HG02884 (cell line): ENCODE measurements around the gene HYAL2.

Experiments used
- ATAC-seq: cut with Tn5 transposase; IDR thresholded peaks from one replicate; pipeline ENCODE4 v1.9.1; 2021; ENCODE audit warnings: mild to moderate bottlenecking, moderate library complexity; ENCODE audit not compliant: unreplicated experiment

HYAL2 gene

GRCh38 chr3:50350527-50351322, 28.2 kb upstream of the HYAL2 start, which contains the start of the genes CYB561D2 and NPRL2:
TSS of gene CYB561D2 (plus strand) at chr3:50350862. CDS start at chr3:50351434, 572 bp downstream.
TSS of gene NPRL2 (minus strand) at chr3:50350775. CDS start at chr3:50350652, 123 bp downstream.
- ATAC-seq: peak; percentile 82

GRCh38 chr3:50350213-50350526, 27.6 kb upstream of the HYAL2 start:
- ATAC-seq: no peak

GRCh38 chr3:50347187-50347813, 24.8 kb upstream of the HYAL2 start:
- ATAC-seq: no peak

- no peak for ATAC-seq
Measured at GRCh38 chr3:50345586-50346234, 23.2 kb upstream of the HYAL2 start, which contains the start of gene ZMYND10. TSS of gene ZMYND10 (minus strand) at chr3:50345732. CDS start at chr3:50345579, 153 bp downstream.

- no peak for ATAC-seq
Measured at GRCh38 chr3:50345008-50345407, 22.5 kb upstream of the HYAL2 start.

- ATAC-seq: no peak
Measured at GRCh38 chr3:50342813-50343633, 20.5 kb upstream of the HYAL2 start.

- no peak for ATAC-seq
Measured at GRCh38 chr3:50341996-50342650, 19.6 kb upstream of the HYAL2 start.

- ATAC-seq: no peak
Measured at GRCh38 chr3:50341537-50341936, 19.0 kb upstream of the HYAL2 start.

- ATAC-seq: no peak
Measured at GRCh38 chr3:50340448-50341329, 18.1 kb upstream of the HYAL2 start, which contains the start of gene RASSF1. TSS of gene RASSF1 (minus strand) at chr3:50340836. CDS start at chr3:50340805, 31 bp downstream.

- no peak for ATAC-seq
Measured at GRCh38 chr3:50340147-50340447, 17.6 kb upstream of the HYAL2 start.

- ATAC-seq: no peak
Measured at GRCh38 chr3:50339485-50340146, 17.1 kb upstream of the HYAL2 start.

GRCh38 chr3:50338965-50339364, 16.4 kb upstream of the HYAL2 start:
- ATAC-seq: no peak

- peak; percentile 65 for ATAC-seq
Measured at GRCh38 chr3:50337175-50337861, 14.8 kb upstream of the HYAL2 start.

GRCh38 chr3:50336452-50337174, 14.1 kb upstream of the HYAL2 start:
- peak; percentile 4 for ATAC-seq

- no peak for ATAC-seq
Measured at GRCh38 chr3:50334339-50335075, 12.0 kb upstream of the HYAL2 start.

- ATAC-seq: no peak
Measured at GRCh38 chr3:50333744-50334328, 11.3 kb upstream of the HYAL2 start.
